Cardiac muscle cell (in vitro differentiated cells and primary cell): ENCODE results near the gene RAPGEF6. TPM values are rescaled to one million over a fixed set of nuclear protein-coding genes. Genes with fewer than 3 reads are reported as not detected.
"Not testable (repeated sequence)": the region's sequence is repeated elsewhere in the genome, so short reads cannot be mapped to it uniquely, and the experiment has no call there.

Experiments
- DNase-seq, 2 donors: peaks; one replicate each; pipeline versions ENCODE4 v3.0.0 to v3.0.0-alpha.2; 2010 to 2017; ENCODE audit warnings: low read depth in 1 of 2, low spot score in 1 of 2
- H3K27ac ChIP-seq: fragments of 200-600 bp; sonication (generic); 2 replicates; pipeline ENCODE4 v1.5.1; 2016
- H3K27me3 ChIP-seq: fragments of 200-600 bp; sonication (generic); 2 replicates; pipeline ENCODE4 v1.6.0; 2016; ENCODE audit warnings: control low read depth
- H3K36me3 ChIP-seq: fragments of 200-600 bp; sonication (generic); 2 replicates; pipeline ENCODE4 v1.5.1; 2016; ENCODE audit warnings: control low read depth
- H3K4me1 ChIP-seq: fragments of 200-600 bp; sonication (generic); 2 replicates; pipeline ENCODE4 v1.8.1; 2017; ENCODE audit warnings: low read depth, mild to moderate bottlenecking, mixed run types
- H3K4me3 ChIP-seq: fragments of 200-600 bp; sonication (generic); 2 replicates; pipeline ENCODE4 v1.5.1; 2016; ENCODE audit warnings: mild to moderate bottlenecking
- H3K9me3 ChIP-seq: fragments of 200-600 bp; sonication (generic); 2 replicates; pipeline ENCODE4 v1.5.1; 2017; ENCODE audit warnings: low read depth, mild to moderate bottlenecking, control low read depth
- polyA plus RNA-seq: library from polyadenylated mRNA; unstranded; fragments of >200 nt; fragmentation: Nextera tagmentation; extraction: Ambion mirVana; gene quantifications from 2 replicates; pipeline ENCODE4 v1.2.1, GENCODE V29; 2016
- total RNA-seq: library from RNA; depleted of rRNA; stranded (reverse); fragments of >200 nt; gene quantifications from 2 replicates; pipeline ENCODE4 v1.2.3, GENCODE V29; 2016
- TF ChIP-seq, protein P1 (sequence below): IDR thresholded peaks from 2 replicates; pipeline ENCODE4 v1.5.1; 2012; ENCODE audit warnings: low read depth, mild to moderate bottlenecking, low read length

RAPGEF6 gene
- total and polyA plus RNA-seq, 2 experiments from 2014 or later: 10.8 to 22.3 TPM

DNA sequence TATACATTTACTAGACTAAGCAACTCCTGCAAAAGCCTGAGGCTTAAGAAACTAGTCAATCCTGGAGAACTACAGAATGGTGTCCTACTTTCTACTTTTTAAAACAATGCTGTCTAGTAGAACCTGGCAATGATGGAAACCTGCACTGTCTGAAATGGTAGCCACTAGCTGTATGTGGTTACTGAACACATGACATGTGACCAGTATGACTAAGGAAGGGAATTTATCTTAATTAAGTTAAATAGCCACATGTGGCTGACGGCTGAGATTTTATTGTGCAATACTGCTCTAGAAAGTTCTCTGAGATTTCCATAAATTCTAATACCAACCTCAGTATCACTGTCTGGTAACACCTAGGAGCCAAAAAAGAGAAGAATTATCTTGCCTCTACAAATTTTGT lies 44.9 kb upstream of the RAPGEF6 start:
- Histone ChIP-seq H3K4me1 (peaks cover 4% of the 10 kb centered on the region), H3K27ac (no peak overlapping the region), H3K4me3 (no peak overlapping the region), H3K9me3 (no peaks in the 10 kb centered on the region), H3K27me3 (no peaks in the 10 kb centered on the region), H3K36me3 (peaks cover 18% of the 10 kb centered on the region)
- peak in 1 of 2 donors; percentile 80 for DNase-seq
- TF ChIP-seq, protein P1, sequence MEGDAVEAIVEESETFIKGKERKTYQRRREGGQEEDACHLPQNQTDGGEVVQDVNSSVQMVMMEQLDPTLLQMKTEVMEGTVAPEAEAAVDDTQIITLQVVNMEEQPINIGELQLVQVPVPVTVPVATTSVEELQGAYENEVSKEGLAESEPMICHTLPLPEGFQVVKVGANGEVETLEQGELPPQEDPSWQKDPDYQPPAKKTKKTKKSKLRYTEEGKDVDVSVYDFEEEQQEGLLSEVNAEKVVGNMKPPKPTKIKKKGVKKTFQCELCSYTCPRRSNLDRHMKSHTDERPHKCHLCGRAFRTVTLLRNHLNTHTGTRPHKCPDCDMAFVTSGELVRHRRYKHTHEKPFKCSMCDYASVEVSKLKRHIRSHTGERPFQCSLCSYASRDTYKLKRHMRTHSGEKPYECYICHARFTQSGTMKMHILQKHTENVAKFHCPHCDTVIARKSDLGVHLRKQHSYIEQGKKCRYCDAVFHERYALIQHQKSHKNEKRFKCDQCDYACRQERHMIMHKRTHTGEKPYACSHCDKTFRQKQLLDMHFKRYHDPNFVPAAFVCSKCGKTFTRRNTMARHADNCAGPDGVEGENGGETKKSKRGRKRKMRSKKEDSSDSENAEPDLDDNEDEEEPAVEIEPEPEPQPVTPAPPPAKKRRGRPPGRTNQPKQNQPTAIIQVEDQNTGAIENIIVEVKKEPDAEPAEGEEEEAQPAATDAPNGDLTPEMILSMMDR: no peak

DNA sequence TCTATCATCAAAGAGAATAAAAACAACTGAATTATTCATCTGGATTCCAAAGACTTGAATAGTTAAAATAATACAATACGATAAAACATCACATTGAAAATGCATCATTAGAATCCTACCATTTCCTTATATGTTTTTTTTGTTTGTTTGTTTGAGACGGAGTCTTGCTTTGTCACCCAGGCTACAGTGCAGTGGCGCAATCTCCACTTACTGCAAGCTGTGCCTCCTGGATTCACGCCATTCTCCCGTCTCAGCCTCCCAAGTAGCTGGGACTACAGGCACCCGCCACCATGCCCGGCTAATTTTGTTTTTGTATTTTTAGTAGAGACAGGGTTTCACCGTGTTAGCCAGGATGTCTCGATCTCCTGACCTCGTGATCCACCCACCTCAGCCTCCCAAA lies 43.2 kb upstream of the RAPGEF6 start:
- DNase-seq: peak in 1 of 2 donors; percentile 39
- H3K27me3 ChIP-seq, H3K9me3 ChIP-seq, H3K4me3 ChIP-seq, H3K4me1 ChIP-seq, H3K27ac ChIP-seq: not testable (repeated sequence)
- H3K36me3 ChIP-seq: peaks cover 15% of the 10 kb centered on the region

GRCh38 chr5:131677115-131677514 lies 42.1 kb upstream of the RAPGEF6 start:
- H3K4me1 ChIP-seq: peaks cover 12% of the 10 kb centered on the region
- H3K27me3 ChIP-seq: no peaks in the 10 kb centered on the region
- H3K9me3 ChIP-seq: no peaks in the 10 kb centered on the region
- peak in 1 of 2 donors; percentile 17 for DNase-seq
- H3K36me3 ChIP-seq: peaks cover 12% of the 10 kb centered on the region
- no peak overlapping the region for H3K4me3 ChIP-seq
- no peak overlapping the region for H3K27ac ChIP-seq
- TF ChIP-seq, protein P1: no peak

DNA sequence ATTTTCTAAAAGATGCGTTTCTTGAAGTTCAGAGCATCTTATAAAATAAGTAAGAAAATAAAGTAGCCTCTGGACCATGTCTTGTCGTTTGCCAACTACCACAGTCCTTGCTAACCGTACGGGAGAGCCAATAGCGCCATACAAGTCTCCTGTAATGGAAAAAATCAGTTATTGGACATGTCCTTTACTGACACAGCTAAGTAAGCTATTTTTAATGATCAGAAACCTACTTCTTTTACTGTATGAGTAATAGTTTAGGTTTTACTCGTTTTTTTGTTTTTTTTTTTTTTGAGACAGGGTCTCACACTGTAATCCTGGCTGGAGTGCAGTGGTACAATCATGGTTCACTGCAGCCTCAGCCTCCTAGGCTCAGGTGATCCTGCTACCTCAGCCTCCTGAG lies 37.7 kb upstream of the RAPGEF6 start:
- peak in 1 of 2 donors; percentile 0 for DNase-seq
- Histone ChIP-seq H3K27me3 (no peaks in the 10 kb centered on the region), H3K4me3 (no peak overlapping the region), H3K27ac (peak overlapping the region; percentile 95), H3K4me1 (peaks cover 22% of the 10 kb centered on the region), H3K36me3 (peaks cover 16% of the 10 kb centered on the region), H3K9me3 (no peaks in the 10 kb centered on the region)
- TF ChIP-seq, protein P1: no peak

DNA sequence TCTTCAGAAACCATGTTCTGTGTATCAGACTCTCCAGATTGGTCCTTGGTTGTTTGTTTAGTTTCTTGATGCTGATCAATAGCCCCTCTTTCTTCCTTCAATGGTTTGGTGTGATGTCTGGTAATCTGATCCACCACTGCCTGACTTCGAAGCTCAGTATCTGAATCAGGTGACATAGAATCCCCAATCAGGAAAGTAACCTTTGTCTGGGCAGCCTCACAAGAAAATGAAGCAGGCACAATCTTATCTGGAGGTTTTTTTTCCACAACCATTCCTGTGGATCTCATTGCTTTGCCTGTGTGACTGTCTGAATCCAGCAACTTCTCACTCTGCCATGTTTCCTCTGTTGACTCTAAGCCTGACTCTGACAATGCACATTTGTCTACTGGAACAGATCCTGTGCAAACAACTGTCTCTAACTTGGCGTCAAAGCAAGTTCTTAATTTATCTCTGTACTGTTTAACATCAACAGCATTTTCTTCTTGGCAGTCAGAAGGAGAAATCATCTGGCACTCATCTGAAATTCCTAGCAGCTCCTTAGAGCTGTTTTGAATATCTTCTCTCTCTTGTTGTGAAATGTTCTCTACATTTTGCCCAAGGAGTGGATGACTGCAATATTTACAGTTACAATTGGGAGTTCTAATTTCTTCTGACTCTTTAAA lies 37.1 kb upstream of the RAPGEF6 start:
- H3K4me1 ChIP-seq: peaks cover 22% of the 10 kb centered on the region
- H3K4me3 ChIP-seq: no peak overlapping the region
- DNase-seq: peak; percentile 69 to 98
- TF ChIP-seq, protein P1: no peak
- no peaks in the 10 kb centered on the region for H3K9me3 ChIP-seq
- H3K27me3 ChIP-seq: no peaks in the 10 kb centered on the region
- peaks cover 10% of the 10 kb centered on the region for H3K36me3 ChIP-seq
- H3K27ac ChIP-seq: peak overlapping the region; percentile 95

GRCh38 chr5:131671409-131671808 lies 36.4 kb upstream of the RAPGEF6 start:
- H3K27me3 ChIP-seq: no peaks in the 10 kb centered on the region
- H3K9me3 ChIP-seq: no peaks in the 10 kb centered on the region
- H3K4me1 ChIP-seq: peaks cover 22% of the 10 kb centered on the region
- peaks cover 3% of the 10 kb centered on the region for H3K36me3 ChIP-seq
- H3K4me3 ChIP-seq: no peak overlapping the region
- DNase-seq: peak in 1 of 2 donors; percentile 28
- peak overlapping the region; percentile 95 for H3K27ac ChIP-seq
- TF ChIP-seq, protein P1: no peak
